ENCODE data around the gene SLC35A1.

GRCh38 chr6:87543696-87544473 is 71.1 kb downstream of the SLC35A1 start:
- TF ChIP-seq CTCF (IDR thresholded peaks at IDR 0.05; ENCODE audit: low read depth, low read length) (no peak), POLR2A (IDR thresholded peaks at IDR 0.05; ENCODE audit: extremely low read depth, insufficient read length) (no peak), MYC (IDR thresholded peaks at IDR 0.05; ENCODE audit: low read depth, low read length) (no peak)

Data from NB4 (cell line).